DMS114 treated with DMSO at 0.1 percent for 48 hours (cell line): ENCODE results near the gene SLCO2B1.

Experiments used
- DNase-seq: peaks from one replicate; lab custom pipeline; 2025; ENCODE audit not compliant: unreplicated experiment; lab: John Stamatoyannopoulos, UW

The SLCO2B1 gene

DNA sequence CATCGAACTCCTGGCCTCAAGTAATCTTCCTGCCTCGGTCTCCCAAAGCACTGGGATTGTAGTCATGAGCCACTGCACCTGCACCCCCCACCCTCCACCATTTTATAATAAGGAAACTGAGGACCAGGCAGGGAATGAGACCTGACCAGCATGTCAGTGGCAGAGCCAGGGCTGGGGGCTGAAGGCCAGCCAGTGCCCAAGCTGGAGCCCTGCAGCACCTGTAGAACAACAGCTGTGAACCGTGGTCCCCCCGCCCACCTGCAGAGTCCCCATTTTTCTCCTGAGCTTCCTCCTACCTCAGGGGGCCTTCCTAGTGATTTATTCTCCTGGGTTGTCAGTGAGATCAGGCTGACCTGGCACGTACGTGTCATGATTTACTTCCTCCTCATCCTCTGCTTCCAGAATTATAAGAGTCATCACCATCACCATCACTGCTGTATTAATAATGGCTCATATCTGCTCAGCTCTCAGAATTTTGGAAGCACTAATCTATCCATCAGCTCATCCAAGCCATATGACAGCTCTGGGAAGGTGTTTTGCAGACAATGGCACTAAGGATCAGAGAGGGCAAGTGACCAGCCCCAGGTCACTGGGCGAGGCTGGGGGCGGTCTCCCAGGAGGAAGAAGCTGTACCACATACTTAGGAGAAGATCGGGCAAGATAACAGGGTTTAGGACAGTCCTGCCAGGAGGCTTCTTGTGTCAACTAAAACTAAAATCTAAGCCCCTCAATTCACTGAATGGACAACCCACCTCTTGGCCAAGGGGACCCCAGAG, 5.5 kb upstream of the SLCO2B1 start:
- no peak for DNase-seq

DNA sequence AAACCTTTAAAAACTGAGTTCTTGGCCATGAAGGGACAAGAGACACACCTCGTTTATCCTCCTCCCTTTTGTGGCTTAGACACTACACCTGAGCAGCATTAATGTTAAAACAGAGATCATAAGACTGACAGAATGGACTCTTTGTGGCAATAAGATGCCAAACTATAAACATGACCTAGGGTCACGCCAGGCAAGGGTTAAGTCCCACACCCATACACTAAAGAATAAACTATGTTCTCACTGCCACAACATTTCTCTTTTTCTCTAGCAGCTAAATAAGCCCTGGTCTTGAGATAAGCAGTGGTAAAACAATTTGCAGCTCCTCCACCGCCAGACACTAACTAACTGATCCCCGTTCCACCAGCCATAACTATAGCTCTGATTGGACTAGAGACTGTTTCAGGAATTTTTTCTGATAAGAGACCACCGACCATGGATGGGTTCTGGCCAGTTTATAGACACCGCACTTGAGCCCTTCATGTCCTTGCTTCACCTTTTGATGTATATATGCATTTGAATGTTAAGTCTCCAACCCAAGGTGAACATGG, 4.9 kb upstream of the SLCO2B1 start:
- DNase-seq: no peak

DNA sequence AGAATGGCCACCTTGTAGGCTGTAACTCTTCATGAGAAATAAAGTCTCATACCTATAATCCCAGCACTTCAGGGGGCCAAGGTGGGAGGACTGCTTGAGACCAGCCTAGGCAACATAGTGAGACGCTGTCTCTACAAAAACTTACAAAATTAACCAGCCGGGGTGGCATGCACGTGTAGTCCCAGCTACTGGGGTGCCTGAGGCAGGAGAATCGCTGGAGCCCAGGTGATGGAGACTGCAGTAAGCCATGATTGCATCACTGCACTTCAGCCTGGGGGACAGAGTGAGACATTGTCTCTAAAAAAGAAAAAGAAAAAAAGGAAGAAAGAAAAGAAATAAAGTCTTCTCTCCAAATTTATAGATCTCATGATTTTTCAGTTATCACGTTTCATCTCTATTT, 4.2 kb upstream of the SLCO2B1 start:
- no peak for DNase-seq

DNA sequence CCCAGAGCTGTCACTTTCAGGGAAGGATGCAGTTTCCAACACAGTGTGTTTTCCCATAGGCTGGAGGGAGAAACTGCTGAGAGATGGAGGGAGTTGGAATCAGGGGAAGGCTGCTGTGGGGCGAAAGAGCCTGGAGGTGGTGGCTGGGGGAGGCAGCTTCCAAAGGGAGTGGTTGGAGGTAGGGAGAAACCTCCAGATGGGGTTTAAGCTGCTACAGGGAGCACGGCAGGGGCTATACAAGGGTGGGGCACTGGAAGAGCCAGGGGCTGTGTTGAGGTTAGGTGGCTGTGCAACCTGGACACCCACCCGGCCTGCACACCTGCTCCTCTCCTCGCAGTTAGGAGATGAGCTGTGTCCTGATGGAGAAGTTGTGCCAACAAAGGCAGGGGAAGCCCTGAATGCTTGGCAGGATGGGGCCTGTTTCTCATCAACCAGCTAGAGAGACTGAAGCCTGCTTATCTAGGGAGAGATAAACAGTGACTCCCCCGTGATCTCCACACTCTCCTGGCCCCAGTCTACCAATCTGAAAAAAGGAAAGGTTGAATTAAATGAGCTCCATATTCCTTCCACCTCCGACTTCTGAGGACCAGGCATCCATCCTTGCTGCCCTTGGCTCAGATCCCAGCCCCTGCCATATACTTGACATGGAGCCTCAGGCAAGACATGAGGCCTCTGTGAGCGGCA, 3.6 kb upstream of the SLCO2B1 start:
- DNase-seq: no peak

DNA sequence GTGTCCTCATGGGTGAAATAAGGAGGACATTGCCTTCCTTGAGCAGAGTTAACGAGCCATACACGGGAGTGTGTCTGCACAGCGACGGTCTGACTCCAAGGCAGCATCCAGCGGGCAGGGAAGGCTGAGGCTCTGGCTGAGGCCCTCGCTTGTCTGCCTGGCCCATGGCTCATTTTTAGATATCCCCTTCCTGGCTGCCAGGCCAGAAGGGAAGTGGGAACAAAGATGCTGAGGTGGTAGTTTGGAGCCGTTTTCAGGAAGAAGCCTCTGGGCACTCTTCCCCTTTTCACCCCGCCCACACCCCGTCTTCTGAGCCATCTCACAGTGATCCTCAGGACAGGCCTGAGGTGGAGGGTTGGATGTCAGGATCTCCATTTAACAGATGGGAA, 3.0 kb upstream of the SLCO2B1 start:
- no peak for DNase-seq

DNA sequence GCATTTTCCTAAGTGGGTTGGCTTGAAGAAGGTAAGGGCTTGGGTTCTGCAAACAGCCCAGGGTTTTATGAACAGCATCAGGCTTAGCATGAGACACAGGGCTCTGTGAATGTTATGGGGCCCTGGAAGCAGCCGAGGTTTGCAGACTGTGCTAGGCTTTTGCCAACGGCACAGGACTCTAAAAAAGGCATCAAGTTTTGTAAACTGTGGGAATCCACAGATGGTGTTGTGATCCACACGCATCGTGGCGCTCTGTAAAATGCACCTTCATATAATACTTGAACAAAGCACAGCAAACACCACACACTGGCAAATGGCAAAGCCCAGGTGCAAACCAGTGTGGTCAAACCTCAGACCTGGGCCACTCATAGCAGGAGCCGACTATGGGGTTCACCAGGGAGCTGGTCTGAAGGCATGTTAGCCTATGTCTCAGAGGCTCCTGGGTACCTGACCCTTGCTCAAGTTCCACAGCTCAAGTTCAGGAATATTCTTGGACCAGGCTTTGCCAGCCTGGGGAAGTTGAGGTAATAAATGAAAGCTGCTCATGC, 2.4 kb upstream of the SLCO2B1 start:
- no peak for DNase-seq

DNA sequence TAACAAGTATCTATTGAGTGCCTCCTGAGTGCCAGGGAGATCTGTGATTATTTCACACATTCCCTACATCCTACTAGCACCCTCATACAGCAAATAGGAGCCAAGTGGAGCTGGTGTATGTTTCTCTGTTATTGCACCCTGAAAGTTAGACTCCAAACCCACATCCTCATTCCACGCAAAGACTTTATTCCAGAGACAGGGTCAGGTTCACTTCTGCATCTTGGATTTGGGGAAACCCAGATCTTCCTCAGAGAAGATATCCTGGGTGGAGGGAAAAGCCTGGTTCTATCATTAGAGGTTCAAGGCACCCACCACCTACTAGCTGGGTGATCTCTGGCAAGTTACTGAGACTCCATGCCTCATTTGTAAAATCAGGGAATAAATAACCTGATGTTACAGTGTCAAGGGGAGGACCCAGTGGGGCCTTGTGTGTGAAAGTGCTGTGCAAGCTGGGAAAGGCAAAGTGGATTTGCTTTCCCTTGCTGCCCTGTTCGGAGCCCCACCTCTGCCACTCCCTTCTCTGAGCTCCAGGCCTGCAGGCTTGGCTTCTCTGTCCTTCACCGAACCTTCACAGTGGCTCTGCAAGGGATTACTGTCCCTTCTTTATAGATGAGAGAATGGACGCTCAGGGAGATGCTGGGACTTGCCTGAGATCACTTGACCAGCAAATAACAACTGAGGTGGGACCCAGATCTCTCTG, 991 bp upstream of the SLCO2B1 start:
- DNase-seq: no peak

DNA sequence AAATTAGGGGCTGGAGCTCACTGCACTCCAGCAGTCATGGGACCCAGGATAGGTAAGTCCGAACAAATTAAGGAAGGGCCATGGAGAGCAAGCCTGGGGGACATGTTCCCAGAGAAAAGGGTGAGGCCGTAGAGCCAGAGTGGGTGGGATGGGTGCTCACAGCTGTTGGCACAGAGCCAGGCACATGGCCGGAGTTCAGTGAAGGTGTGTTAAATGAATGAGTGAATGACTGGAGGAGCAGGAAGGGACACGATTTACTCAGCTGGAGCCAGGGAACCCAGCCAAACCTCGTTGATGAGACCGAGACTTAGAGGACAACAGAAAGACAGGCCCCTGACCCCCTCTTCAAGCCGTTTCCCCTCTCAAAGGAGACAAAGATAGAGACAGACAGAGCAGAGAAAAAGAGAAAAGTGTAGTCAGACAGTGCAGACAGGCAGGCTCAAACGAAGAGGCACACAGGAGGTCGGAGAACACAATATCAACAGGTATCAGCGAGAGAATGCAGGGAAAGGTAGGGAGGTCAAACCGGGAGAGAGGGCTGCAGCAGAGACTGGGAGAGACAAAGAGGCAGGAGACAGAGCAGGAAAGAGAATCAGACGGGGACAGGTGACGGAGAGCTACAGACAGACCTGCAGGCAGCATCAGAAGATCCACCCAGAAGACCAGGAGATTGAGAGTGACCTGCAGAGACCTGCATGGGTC, 590 bp downstream of the SLCO2B1 start:
- DNase-seq: no peak

DNA sequence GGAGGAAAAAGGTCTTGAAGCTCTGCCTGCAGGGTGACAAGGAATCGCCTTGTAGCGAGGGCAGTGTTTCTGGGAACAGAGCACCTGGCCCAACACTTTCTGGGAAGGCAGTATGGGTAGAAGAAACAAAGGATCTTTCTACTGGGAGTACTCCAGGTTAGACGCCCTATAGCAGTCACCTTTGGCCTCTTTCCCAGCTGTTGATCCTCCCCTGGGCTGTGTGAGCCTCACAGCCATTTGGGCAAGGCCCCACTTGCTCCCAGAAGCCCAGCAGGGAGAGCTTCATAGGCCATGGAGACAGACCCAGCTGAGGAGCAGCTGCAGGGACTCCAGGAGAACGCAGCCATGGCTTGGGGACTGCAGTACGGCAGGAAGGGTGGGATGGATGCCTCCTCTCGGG, 1.2 kb downstream of the SLCO2B1 start:
- no peak for DNase-seq

DNA sequence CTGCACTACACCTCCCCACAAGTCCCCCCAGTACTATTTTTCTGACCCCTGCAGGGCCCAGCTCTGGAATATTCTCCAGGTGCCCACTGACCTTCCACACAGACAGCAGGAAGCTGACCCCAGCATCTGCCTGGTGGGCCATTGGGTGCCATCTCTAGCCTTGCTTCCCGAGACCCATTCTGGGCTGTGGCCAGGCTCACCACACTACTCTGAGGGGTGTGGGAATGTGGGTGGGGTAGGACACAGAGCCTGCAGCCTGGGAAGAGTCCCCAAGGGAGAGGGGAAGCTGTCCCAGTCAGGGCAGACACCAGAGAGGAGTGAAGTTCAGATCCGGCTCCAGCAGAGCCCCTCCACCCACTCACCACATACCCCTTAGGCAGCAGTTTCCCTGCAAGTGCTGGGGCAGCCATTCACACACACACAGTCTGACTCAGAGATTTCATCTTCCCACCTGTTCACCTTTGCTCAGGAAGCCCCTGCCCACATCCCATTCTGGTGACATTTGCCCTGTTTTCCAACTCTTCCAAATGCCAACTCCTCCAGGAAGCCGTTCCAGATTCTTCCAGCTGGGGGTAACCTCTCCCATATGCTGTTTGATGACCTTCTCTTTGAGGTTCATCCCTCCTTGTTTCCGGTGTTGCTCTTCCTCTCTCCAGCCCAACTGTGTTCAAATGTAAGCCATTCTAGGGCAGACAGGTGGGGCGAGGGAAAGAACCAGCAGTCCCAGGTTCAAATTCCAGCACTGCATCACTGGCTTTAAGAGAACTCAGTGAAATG, 1.9 kb downstream of the SLCO2B1 start:
- no peak for DNase-seq

DNA sequence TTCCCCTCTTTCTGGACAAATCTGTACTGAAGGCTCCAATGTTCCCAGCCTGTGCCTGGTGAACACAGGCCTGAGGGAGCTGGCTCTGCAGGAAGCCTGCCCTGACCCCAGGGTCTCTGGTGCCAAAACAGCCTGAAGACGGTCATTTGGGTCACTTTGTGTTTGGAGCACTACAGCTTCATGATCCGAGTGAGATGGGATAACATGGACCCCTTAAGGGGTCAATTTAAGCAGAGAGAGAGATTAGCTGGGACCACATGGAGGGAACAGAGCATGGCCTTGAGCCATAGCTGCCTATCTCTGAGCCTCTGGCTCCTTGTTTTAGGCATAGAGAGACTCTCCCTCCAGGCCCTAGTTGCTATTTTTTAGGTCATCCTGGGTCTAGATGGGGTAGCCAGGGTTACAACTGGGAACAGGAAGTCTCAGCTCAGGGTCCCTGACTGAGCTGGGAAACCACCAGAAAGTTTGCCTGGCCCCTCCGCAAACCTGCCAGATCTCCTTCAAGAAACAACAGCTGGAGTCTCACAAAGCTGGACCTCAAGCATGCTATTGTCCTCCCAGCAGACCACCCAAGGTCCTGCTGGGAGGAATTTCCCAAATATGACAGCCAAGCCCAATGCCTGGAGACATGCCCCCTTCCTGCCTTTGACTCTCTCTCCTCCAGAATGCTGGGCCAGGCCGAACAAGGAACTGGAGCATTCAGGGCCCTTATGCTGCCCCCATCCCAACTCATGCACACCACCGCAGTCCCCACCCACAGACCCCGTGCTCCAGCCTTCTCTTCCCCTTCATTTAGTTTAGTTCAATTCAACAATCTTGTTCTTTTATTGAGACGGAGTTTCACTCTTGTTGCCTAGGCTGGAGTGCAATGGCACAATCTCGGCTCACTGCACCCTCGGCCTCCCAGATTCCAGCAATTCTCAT, 4.0 kb downstream of the SLCO2B1 start:
- no peak for DNase-seq

DNA sequence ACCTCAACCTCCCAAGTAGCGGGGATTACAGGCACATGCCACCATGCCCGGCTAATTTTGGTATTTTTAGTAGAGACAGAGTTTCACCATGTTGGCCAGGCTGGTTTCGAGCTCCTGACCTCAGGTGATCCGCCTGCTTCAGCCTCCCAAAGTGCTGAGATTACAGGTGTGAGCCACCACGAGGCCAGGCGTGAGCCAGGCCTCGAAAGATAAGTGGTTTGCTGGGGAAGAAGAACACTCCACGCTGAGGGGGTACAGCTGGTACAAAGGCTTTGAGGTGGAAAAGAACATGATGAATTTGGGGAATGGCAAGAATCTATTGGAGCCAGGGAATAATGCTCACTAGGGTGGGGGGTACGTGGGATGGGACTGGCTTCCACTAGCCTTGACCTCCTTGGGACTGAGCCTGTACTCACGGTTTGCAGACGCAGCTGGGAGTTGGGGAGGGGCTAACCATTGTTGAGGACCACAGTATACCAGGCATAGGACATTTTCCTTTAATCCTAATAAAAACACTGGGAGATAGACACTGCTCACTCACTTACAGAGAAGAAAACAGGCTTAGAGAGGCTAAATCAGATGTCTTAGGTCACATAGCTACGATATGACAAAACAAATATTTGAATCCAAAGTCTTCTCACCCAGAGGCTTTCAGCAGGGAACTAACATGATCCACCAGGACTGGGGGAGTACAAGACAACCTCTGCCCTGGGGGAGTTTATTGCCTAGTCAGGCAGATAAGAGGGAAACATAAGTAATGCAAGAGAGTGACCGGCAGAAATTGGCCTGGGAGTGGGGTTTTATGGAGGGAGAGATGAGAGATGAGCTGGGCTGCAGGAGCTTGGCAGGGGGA, 4.9 kb downstream of the SLCO2B1 start:
- DNase-seq: no peak

DNA sequence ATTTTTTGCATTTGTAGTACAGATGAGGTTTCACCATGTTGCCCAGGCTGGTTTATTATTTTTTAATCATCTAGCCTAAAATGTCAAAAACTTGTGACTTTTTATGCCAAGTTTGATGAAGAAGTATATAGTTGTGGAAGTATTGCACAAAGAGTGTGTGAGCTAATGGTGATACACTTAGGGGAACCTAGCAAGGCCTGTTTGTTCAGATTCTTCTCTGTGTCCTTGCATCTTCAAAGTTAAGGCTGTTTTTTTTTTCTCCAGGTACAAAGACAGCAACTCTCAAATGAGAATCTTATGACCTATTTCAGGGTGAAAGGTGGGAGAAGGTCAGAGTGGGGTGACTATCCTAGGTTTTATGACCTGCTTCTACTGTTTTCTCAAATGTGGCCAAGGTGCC, 7.3 kb downstream of the SLCO2B1 start:
- DNase-seq: no peak

DNA sequence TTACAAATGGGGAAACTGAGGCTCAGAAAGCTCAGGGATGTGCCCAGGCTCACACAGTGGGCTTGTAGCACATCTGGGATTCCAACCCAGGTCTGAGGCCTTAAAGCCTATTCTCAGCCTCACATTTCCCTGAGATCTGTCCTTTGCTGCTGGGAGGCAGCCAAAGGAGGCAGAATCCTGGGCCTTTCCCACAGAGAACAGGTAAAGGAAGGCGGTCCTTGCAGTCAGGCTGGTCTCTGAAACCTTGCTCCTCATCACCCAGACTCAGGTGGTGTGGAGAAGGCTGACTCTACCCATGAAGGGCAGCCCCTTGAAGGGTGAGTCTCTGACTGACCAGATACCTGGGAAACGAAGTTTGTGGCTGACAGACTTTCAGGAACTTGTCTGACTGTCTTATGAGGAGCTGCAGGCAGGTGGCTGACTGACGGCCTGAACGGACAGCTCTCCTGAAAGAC, 7.8 kb downstream of the SLCO2B1 start:
- DNase-seq: no peak

DNA sequence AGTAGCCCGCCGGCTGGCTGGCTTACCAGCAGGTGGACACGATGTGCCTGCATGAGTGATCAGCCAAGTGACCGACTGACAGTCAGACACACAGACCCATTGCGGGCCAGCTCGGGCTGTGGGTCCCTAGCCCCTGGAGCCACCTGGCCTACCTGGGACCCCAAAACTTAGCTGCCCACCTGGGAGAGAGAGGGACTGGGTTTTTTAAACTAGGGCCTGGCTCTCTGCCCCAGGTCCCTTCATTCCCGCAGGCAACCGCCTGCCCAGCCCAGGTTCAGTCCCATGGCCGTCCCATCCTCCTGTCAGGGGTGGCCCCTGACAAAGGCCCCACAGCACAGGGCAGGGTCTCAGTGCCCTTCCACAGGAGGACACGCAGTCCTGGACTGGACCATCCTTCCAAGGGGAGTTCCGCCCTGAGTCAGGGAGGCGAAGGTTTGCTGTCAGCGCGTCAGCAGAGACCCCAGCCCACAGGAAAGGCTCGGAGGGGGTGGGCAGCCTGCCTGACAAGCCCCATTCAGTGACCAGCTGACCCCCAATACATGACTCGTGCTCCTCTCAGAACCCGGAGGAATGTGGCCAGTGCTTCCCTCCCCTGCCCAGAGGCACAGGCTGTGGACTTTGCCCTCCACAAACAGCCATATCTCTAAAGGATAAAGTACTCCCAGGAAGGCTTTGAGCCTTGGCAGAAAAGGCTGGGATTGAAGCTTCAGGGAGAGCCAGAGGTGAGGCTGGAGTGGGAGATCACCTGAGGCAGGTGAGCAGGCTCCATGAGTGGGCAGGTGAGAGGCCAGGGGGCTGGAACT, 8.4 kb downstream of the SLCO2B1 start:
- no peak for DNase-seq

DNA sequence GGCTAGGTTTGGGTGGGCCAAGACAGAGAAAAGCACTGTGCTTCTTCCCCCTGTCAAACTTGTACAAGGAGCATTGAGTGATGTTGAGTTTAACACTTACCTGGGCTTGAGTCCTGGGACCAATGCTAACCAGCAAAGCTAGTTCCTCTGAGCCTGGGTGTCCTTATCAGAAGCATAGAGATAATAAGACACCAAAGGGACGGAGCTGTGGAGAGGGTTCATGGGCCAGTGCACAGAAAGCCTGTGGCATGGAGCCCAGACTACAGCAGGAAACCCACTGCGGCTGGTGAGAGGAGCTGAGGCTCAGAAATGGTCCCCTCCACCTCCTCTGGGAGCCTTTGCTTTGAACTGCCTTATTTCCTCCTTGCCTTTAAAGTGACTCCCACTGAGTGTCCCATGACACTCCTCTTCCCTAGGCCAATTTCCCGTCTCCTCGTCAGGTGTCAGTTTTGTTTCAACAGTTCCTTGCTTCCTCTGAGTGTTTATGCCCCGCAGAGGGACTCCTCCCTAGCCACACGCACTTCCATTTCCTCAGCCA, 9.4 kb downstream of the SLCO2B1 start:
- no peak for DNase-seq

DNA sequence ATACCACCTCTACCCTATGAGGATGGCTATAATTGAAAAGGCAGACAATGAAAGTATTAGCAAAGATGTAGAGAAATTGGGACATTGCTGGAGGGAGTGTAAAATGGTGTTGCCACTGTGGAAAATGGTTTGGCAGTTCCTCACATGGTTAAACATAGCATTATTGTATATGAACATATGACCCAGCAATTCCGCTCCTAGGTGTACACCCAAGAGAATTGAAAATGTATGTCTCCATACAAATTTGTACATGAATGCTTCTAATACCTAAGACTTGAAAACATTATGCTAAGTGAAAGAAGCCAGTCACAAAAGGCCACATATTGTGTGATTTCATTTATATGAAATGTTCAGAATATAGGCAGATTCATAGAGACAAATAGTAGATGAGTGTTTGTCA, 10.0 kb downstream of the SLCO2B1 start:
- DNase-seq: no peak
